ENCODE data around the gene PPM1E.

The PPM1E gene

DNA sequence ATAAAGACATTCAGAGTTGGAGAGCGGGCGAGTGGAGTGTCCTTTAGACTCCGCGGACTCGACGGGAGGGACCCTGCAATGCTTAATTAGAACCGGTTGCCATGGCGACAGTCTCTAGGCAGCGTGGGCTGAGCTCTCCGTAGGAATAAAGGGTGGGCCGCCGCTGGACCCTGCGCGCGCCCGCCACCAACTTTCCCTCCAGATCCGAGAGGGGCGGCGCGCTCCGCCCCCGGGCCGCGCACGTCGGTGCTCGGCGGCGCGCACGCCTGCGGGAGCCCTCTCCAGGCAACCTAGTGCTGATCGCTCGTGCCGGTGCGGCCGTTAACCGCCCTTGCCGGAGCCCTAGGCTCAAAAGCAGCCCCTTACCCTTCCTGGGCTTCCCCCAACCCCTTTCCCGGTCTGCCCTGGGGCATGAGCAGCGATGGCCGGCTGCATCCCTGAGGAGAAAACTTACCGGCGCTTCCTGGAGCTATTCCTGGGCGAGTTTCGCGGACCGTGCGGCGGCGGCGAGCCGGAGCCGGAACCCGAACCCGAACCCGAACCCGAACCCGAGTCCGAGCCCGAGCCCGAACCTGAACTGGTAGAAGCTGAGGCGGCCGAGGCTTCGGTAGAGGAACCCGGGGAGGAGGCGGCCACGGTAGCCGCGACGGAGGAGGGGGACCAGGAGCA lies at the start of gene PPM1E:
Gene PPM1E, plus strand, starts transcription at position 278 of the 669 bp plus-strand sequence.
- no peak for DNase-seq (ENCODE audit: low read depth, low spot score)
- Histone ChIP-seq H3K9me3 (ENCODE audit: low read depth, low read length) (no peaks in the 10 kb centered on the region), H3K36me3 (ENCODE audit: insufficient read depth, low read length) (no peaks in the 10 kb centered on the region), H3K27ac (no peak within 1 kb of the TSS), H3K4me3 (peak within 1 kb of the TSS; percentile 87), H3K9ac (ENCODE audit: insufficient read length) (peak within 1 kb of the TSS; percentile 5)
- peak; percentile 49; the same call in 1 of the 2 replicates for TF ChIP-seq POLR2AphosphoS5 (IDR thresholded peaks at IDR 0.05; ENCODE audit: borderline replicate concordance, low read depth, low read length)
- no peak for TF ChIP-seq EZH2 (IDR thresholded peaks at IDR 0.05)

DNA sequence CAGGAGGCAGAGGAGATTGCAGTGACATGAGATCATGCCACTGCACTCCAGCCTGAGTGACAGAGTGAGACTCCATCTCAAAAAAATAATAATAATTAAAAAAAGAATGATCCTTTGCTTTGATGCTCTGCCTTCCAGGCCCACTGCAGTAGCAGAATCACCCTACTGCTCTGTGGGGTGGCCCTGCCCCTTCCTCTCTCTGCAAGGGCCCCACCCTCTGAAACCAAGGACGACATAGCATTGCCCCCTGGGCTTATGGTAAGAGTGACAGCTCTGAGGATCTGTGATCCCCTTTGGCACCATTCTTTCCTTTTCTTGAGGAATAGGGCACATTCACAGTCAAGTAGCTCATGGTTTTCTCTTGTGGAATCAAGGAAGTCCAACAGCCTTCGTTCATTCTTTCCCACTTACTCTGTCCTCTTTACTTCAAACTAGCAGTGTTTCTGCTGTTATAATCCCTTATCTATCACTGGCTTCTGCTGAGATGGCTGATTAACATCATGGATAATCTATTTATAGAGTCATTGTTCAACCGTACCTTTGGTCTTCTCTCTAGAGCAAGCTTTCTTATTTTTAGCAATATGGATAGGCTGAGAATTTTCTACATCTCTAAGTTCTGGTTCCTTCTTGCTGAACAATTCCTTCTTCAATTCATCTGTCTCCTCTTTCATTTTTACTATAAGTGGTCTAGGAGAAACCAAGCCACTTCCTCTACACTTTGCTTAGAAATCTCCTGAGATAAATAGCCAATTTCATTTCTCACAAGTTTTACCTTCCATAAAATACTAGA lies 49.1 kb upstream of the PPM1E start:
- no peak overlapping the region for H3K4me3 ChIP-seq
- DNase-seq (ENCODE audit: low read depth, low spot score): no peak
- peaks cover 30% of the 10 kb centered on the region for H3K36me3 ChIP-seq (ENCODE audit: insufficient read depth, low read length)
- TF ChIP-seq POLR2AphosphoS5 (IDR thresholded peaks at IDR 0.05; ENCODE audit: borderline replicate concordance, low read depth, low read length) (no peak), EZH2 (IDR thresholded peaks at IDR 0.05) (no peak), FOXP2 (optimal IDR thresholded peaks at IDR 0.05; ENCODE audit: control extremely low read depth, extremely low read length, insufficient read depth) (no peak)
- H3K27ac ChIP-seq: no peak overlapping the region
- peak overlapping the region; percentile 20 for H3K9ac ChIP-seq (ENCODE audit: insufficient read length)
- no peaks in the 10 kb centered on the region for H3K9me3 ChIP-seq (ENCODE audit: low read depth, low read length)

DNA sequence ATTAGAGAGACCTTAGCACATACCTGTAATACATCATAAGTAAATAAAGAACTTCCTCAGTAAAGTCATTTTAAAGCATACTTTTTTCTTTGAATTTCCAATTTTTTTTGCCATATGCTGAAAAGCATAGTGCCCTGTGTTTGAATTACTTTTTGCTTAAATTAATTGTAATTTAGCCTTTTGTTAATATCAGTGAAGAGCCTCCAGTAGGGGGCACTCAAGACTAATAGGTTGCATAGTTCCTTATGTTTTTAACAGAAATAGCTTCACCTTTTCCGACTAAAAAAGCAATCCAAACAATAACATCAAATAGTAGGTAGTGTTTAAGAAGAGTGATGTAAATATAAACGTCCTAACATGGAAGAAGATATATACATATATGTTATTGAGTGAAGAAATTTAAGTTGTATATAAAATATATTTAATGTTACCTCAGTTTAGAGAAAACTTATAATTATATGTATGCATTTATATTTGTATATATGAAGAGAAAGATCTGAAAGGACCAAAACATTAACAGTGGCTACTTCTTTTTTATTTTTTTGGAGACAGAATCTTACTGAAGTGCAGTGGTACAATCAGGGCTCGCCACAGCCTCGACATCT lies 44.6 kb upstream of the PPM1E start:
- Histone ChIP-seq H3K27ac (no peak overlapping the region), H3K9me3 (ENCODE audit: low read depth, low read length) (no peaks in the 10 kb centered on the region), H3K4me3 (no peak overlapping the region), H3K36me3 (ENCODE audit: insufficient read depth, low read length) (peaks cover 27% of the 10 kb centered on the region), H3K9ac (ENCODE audit: insufficient read length) (no peak overlapping the region)
- DNase-seq (ENCODE audit: low read depth, low spot score): peak; percentile 26
- no peak for TF ChIP-seq FOXP2 (optimal IDR thresholded peaks at IDR 0.05; ENCODE audit: control extremely low read depth, extremely low read length, insufficient read depth)
- no peak for TF ChIP-seq POLR2AphosphoS5 (IDR thresholded peaks at IDR 0.05; ENCODE audit: borderline replicate concordance, low read depth, low read length)
- TF ChIP-seq EZH2 (IDR thresholded peaks at IDR 0.05): no peak

DNA sequence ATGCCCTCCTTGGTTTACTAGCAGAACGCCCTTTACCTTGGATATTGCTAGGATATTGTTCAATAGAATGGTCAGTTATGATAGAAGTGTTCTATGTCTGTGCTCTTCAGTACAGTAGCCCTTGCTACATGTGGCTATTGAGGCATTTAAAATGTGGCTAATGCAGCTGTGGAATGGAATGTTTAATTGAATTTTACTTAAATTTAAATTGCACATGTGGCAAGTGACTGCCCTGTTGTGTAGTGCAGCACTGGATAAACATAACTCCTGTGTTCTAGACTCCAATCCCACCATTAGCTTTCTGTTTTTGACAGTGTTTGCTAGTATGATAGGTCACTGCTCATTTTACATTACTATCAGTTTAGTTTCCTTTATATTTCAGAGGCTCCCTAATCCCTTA lies 33.4 kb upstream of the PPM1E start:
- Histone ChIP-seq H3K4me3 (no peak overlapping the region), H3K36me3 (ENCODE audit: insufficient read depth, low read length) (peaks cover 19% of the 10 kb centered on the region)
- TF ChIP-seq FOXP2 (optimal IDR thresholded peaks at IDR 0.05; ENCODE audit: control extremely low read depth, extremely low read length, insufficient read depth) (no peak), POLR2AphosphoS5 (IDR thresholded peaks at IDR 0.05; ENCODE audit: borderline replicate concordance, low read depth, low read length) (no peak), EZH2 (IDR thresholded peaks at IDR 0.05) (no peak)

DNA sequence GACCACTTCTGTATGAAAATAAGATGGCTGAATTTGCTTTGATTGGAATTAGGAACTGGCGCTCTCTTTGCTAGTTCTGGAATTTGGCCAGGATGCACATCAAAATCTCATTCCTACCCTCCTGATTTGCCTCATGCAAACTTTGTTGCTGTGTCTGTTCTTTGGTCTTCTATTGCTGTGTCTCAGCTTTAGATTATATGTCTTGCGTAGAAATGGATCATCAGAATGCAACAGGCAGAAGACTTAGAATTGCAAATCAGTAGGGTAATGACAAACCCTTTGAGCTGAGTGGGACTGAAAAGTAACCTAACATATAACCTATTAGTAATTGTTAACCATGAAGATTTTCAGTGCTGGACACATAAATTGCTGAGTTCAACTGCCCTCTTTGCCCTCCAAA lies 33.0 kb upstream of the PPM1E start:
- no peak overlapping the region for H3K9ac ChIP-seq (ENCODE audit: insufficient read length)
- H3K27ac ChIP-seq: no peak overlapping the region
- peaks cover 19% of the 10 kb centered on the region for H3K36me3 ChIP-seq (ENCODE audit: insufficient read depth, low read length)
- no peak for DNase-seq (ENCODE audit: low read depth, low spot score)
- no peak overlapping the region for H3K4me3 ChIP-seq
- H3K9me3 ChIP-seq (ENCODE audit: low read depth, low read length): no peaks in the 10 kb centered on the region
- TF ChIP-seq POLR2AphosphoS5 (IDR thresholded peaks at IDR 0.05; ENCODE audit: borderline replicate concordance, low read depth, low read length): no peak
- TF ChIP-seq FOXP2 (optimal IDR thresholded peaks at IDR 0.05; ENCODE audit: control extremely low read depth, extremely low read length, insufficient read depth): no peak
- TF ChIP-seq EZH2 (IDR thresholded peaks at IDR 0.05): no peak

More for the DNA sequence above, 33.4 kb upstream of the PPM1E start:
- no peak for DNase-seq (ENCODE audit: low read depth, low spot score)
- Histone ChIP-seq H3K9ac (ENCODE audit: insufficient read length) (no peak overlapping the region), H3K27ac (no peak overlapping the region), H3K9me3 (ENCODE audit: low read depth, low read length) (no peaks in the 10 kb centered on the region)

DNA sequence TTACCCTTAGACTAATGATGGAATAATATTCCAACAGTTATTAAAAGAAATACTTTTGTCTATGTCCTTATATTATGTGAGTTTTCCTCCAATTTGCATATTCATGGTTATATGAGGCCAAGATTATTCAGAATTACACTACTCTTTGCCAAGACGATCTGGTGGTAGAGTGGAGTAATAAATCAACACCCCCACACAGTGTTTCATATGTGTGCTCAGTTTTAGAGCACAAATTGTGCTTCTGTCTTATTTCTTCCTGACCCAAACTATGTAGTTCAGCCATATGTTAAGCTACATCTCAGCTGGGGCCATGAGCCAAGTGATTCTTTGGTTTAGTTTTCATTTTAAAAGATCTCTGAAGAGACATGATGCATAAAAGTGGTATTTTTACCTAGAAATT lies 26.9 kb upstream of the PPM1E start:
- peaks cover 11% of the 10 kb centered on the region for H3K36me3 ChIP-seq (ENCODE audit: insufficient read depth, low read length)
- no peak overlapping the region for H3K4me3 ChIP-seq
- DNase-seq (ENCODE audit: low read depth, low spot score): no peak
- H3K27ac ChIP-seq: no peak overlapping the region
- no peaks in the 10 kb centered on the region for H3K9me3 ChIP-seq (ENCODE audit: low read depth, low read length)
- H3K9ac ChIP-seq (ENCODE audit: insufficient read length): no peak overlapping the region
- TF ChIP-seq FOXP2 (optimal IDR thresholded peaks at IDR 0.05; ENCODE audit: control extremely low read depth, extremely low read length, insufficient read depth) (no peak), POLR2AphosphoS5 (IDR thresholded peaks at IDR 0.05; ENCODE audit: borderline replicate concordance, low read depth, low read length) (no peak), EZH2 (IDR thresholded peaks at IDR 0.05) (no peak)

DNA sequence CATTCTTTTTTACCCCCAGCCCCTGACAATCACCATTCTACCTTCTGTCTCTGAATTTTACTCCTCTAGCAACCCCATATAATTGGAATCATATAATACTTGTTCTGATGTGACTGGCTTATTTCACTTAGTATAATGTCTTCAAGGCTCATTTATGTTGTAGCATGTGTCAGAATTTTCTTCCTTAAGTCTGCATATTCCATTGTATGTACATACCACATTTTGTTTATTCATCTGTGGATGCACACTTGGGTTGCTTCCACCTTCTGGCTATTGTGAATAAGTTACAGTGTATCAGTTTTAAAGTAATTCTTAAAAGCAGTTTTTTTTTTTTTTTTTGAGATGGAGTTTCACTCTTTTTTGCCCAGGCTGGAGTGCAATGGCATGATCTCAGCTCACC lies 24.7 kb upstream of the PPM1E start:
- H3K36me3 ChIP-seq (ENCODE audit: insufficient read depth, low read length): peaks cover 6% of the 10 kb centered on the region; the same call in 1 of the 2 replicates
- TF ChIP-seq POLR2AphosphoS5 (IDR thresholded peaks at IDR 0.05; ENCODE audit: borderline replicate concordance, low read depth, low read length) (no peak), FOXP2 (optimal IDR thresholded peaks at IDR 0.05; ENCODE audit: control extremely low read depth, extremely low read length, insufficient read depth) (no peak), EZH2 (IDR thresholded peaks at IDR 0.05) (no peak)

DNA sequence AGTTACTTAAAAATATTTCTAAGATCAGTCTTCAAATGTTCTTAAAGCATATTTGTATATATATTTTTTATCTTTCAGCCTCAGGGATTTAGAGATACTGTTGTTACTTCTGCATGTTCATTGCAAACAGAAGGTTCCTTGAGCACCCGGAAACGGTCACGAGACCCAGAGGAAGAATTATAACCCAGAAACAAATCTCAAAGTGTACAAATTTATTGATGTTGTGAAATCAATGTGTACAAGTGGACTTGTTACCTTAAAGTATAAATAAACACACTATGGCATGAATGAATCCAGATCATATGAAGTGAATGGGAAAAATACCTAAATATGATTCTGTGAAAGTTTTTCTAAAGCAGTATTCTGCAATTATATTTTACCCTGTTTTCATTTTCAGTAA lies 21.6 kb upstream of the PPM1E start:
- no peak overlapping the region for H3K4me3 ChIP-seq
- H3K9me3 ChIP-seq (ENCODE audit: low read depth, low read length): no peaks in the 10 kb centered on the region
- H3K36me3 ChIP-seq (ENCODE audit: insufficient read depth, low read length): peaks cover 6% of the 10 kb centered on the region; the same call in 1 of the 2 replicates
- DNase-seq (ENCODE audit: low read depth, low spot score): no peak
- no peak overlapping the region for H3K27ac ChIP-seq
- no peak overlapping the region for H3K9ac ChIP-seq (ENCODE audit: insufficient read length)
- TF ChIP-seq FOXP2 (optimal IDR thresholded peaks at IDR 0.05; ENCODE audit: control extremely low read depth, extremely low read length, insufficient read depth) (no peak), EZH2 (IDR thresholded peaks at IDR 0.05) (no peak), POLR2AphosphoS5 (IDR thresholded peaks at IDR 0.05; ENCODE audit: borderline replicate concordance, low read depth, low read length) (no peak)

More for the DNA sequence above, 24.7 kb upstream of the PPM1E start:
- Histone ChIP-seq H3K9me3 (ENCODE audit: low read depth, low read length) (no peaks in the 10 kb centered on the region), H3K27ac (no peak overlapping the region), H3K9ac (ENCODE audit: insufficient read length) (no peak overlapping the region), H3K4me3 (no peak overlapping the region)
- no peak for DNase-seq (ENCODE audit: low read depth, low spot score)
